ENCODE measurements around the gene CASS4. TPM values are rescaled to one million over a fixed set of nuclear protein-coding genes. Genes with fewer than 3 reads are reported as not detected.

CASS4 gene
- total RNA-seq, 1 donor from 2014 or later, result 2.3 TPM

- DNase-seq (ENCODE audit: low read depth) (no peak), FAIRE-seq (no peak)
- Mint-ChIP-seq H3K36me3 (ENCODE audit: low read depth, unreplicated experiment) (peaks cover 10% of the 10 kb centered on the region), H3K9me3 (ENCODE audit: unreplicated experiment) (no peaks in the 10 kb centered on the region), H3K4me1 (ENCODE audit: low read depth, unreplicated experiment) (peaks cover 5% of the 10 kb centered on the region), H3K27ac (ENCODE audit: unreplicated experiment) (no peak overlapping the region), H3K27me3 (ENCODE audit: low read depth, unreplicated experiment) (no peaks in the 10 kb centered on the region), H3K4me3 (ENCODE audit: unreplicated experiment) (no peak overlapping the region)
- TF ChIP-seq, protein P1, sequence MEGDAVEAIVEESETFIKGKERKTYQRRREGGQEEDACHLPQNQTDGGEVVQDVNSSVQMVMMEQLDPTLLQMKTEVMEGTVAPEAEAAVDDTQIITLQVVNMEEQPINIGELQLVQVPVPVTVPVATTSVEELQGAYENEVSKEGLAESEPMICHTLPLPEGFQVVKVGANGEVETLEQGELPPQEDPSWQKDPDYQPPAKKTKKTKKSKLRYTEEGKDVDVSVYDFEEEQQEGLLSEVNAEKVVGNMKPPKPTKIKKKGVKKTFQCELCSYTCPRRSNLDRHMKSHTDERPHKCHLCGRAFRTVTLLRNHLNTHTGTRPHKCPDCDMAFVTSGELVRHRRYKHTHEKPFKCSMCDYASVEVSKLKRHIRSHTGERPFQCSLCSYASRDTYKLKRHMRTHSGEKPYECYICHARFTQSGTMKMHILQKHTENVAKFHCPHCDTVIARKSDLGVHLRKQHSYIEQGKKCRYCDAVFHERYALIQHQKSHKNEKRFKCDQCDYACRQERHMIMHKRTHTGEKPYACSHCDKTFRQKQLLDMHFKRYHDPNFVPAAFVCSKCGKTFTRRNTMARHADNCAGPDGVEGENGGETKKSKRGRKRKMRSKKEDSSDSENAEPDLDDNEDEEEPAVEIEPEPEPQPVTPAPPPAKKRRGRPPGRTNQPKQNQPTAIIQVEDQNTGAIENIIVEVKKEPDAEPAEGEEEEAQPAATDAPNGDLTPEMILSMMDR (IDR thresholded peaks at IDR 0.05; ENCODE audit: insufficient read depth, low read depth, low read length), result no peak
- TF ChIP-seq EZH2 (IDR thresholded peaks at IDR 0.05; ENCODE audit: insufficient read depth, low read length), result no peak
- Histone ChIP-seq H3K4me3 (ENCODE audit: insufficient read depth, low read depth, low read length) (no peak overlapping the region), H3K27ac (ENCODE audit: low read depth, low read length) (no peak overlapping the region), H3K9me3 (ENCODE audit: insufficient read depth, low read depth, low read length) (no peaks in the 10 kb centered on the region), H4K20me1 (ENCODE audit: insufficient read depth, low read length) (peaks cover 4% of the 10 kb centered on the region), H2AFZ (ENCODE audit: low read depth, low read length) (no peak overlapping the region), H3K36me3 (ENCODE audit: insufficient read depth, low read length) (peaks cover 23% of the 10 kb centered on the region), H3K79me2 (ENCODE audit: insufficient read depth, low read length) (peaks cover 27% of the 10 kb centered on the region), H3K9ac (ENCODE audit: low read length) (no peak overlapping the region), H3K4me2 (ENCODE audit: low read length) (no peak overlapping the region), H3K27me3 (ENCODE audit: insufficient read depth, low read length) (no peaks in the 10 kb centered on the region), H3K4me1 (ENCODE audit: insufficient read depth, low read length) (no peaks in the 10 kb centered on the region)
Observed at GRCh38 chr20:56369179-56369578, 42.9 kb upstream of the CASS4 start.

GRCh38 chr20:56371977-56372376 is 40.1 kb upstream of the CASS4 start:
- Histone ChIP-seq H3K4me2 (ENCODE audit: low read length) (no peak overlapping the region), H3K27me3 (ENCODE audit: insufficient read depth, low read length) (no peaks in the 10 kb centered on the region), H3K27ac (ENCODE audit: low read depth, low read length) (no peak overlapping the region), H4K20me1 (ENCODE audit: insufficient read depth, low read length) (no peaks in the 10 kb centered on the region), H3K79me2 (ENCODE audit: insufficient read depth, low read length) (peaks cover 53% of the 10 kb centered on the region), H3K9me3 (ENCODE audit: insufficient read depth, low read depth, low read length) (no peaks in the 10 kb centered on the region), H3K36me3 (ENCODE audit: insufficient read depth, low read length) (peaks cover 23% of the 10 kb centered on the region), H3K4me1 (ENCODE audit: insufficient read depth, low read length) (no peaks in the 10 kb centered on the region), H2AFZ (ENCODE audit: low read depth, low read length) (no peak overlapping the region), H3K4me3 (ENCODE audit: insufficient read depth, low read depth, low read length) (no peak overlapping the region), H3K9ac (ENCODE audit: low read length) (no peak overlapping the region)
- Mint-ChIP-seq H3K4me1 (ENCODE audit: low read depth, unreplicated experiment) (peaks cover 5% of the 10 kb centered on the region), H3K36me3 (ENCODE audit: low read depth, unreplicated experiment) (peaks cover 7% of the 10 kb centered on the region), H3K4me3 (ENCODE audit: unreplicated experiment) (no peak overlapping the region), H3K27ac (ENCODE audit: unreplicated experiment) (no peak overlapping the region), H3K9me3 (ENCODE audit: unreplicated experiment) (no peaks in the 10 kb centered on the region), H3K27me3 (ENCODE audit: low read depth, unreplicated experiment) (no peaks in the 10 kb centered on the region)
- FAIRE-seq (no peak), DNase-seq (ENCODE audit: low read depth) (no peak)
- TF ChIP-seq EZH2 (IDR thresholded peaks at IDR 0.05; ENCODE audit: insufficient read depth, low read length), result no peak
- TF ChIP-seq, protein P1 (IDR thresholded peaks at IDR 0.05; ENCODE audit: insufficient read depth, low read depth, low read length), result no peak

DNA sequence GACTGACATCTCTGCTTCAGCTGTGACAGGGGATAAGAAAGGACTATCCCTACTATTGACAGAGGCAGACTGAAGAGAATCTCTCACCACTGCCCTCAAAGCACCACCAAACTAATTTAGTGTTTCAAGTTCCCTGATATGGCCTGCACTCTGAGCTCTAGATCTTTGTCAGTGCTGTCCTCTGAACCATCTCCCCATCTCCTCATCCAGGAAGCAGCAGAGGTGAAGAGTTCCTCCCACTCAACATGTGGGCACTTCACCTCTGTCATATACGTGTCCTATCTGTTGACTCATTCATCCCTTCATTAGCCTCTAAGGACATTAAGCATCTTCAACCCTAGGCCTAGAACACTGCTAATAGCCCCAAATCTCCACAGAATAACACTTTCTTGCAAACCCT is 39.2 kb upstream of the CASS4 start:
- FAIRE-seq (no peak), DNase-seq (ENCODE audit: low read depth) (no peak)
- H3K36me3 ChIP-seq (ENCODE audit: insufficient read depth, low read length), result peaks cover 23% of the 10 kb centered on the region
- H3K9me3 ChIP-seq (ENCODE audit: insufficient read depth, low read depth, low read length), result no peaks in the 10 kb centered on the region
- Mint-ChIP-seq H3K4me1 (ENCODE audit: low read depth, unreplicated experiment) (peaks cover 5% of the 10 kb centered on the region), H3K4me3 (ENCODE audit: unreplicated experiment) (no peak overlapping the region), H3K9me3 (ENCODE audit: unreplicated experiment) (no peaks in the 10 kb centered on the region), H3K27me3 (ENCODE audit: low read depth, unreplicated experiment) (no peaks in the 10 kb centered on the region), H3K36me3 (ENCODE audit: low read depth, unreplicated experiment) (peaks cover 11% of the 10 kb centered on the region), H3K27ac (ENCODE audit: unreplicated experiment) (no peak overlapping the region)
- H3K27me3 ChIP-seq (ENCODE audit: insufficient read depth, low read length), result no peaks in the 10 kb centered on the region
- no peak overlapping the region for H3K9ac ChIP-seq (ENCODE audit: low read length)
- H3K79me2 ChIP-seq (ENCODE audit: insufficient read depth, low read length), result peaks cover 59% of the 10 kb centered on the region
- no peaks in the 10 kb centered on the region for H4K20me1 ChIP-seq (ENCODE audit: insufficient read depth, low read length)
- no peak overlapping the region for H3K27ac ChIP-seq (ENCODE audit: low read depth, low read length)
- H3K4me3 ChIP-seq (ENCODE audit: insufficient read depth, low read depth, low read length), result no peak overlapping the region
- TF ChIP-seq EZH2 (IDR thresholded peaks at IDR 0.05; ENCODE audit: insufficient read depth, low read length), result no peak
- TF ChIP-seq, protein P1 (IDR thresholded peaks at IDR 0.05; ENCODE audit: insufficient read depth, low read depth, low read length), result no peak
- no peak overlapping the region for H2AFZ ChIP-seq (ENCODE audit: low read depth, low read length)
- no peak overlapping the region for H3K4me2 ChIP-seq (ENCODE audit: low read length)
- no peaks in the 10 kb centered on the region for H3K4me1 ChIP-seq (ENCODE audit: insufficient read depth, low read length)

Data from astrocyte (in vitro differentiated cells and primary cell).